Tibial nerve (tissue), 3 donors: ENCODE results near the gene DIP2C.

Experiments
- CTCF ChIP-seq, 5 experiments: fragments of 200-600 bp in 3 of 5; fragments of 450-650 bp in 2 of 5; sonication (generic) in 3 of 5; IDR thresholded peaks; one replicate each; pipeline ENCODE4 v1.5.1; 2016 to 2019; ENCODE audit warnings: antibody characterized with exemption in 5 of 5, mild to moderate bottlenecking in 3 of 5, moderate library complexity in 2 of 5
- POLR2A ChIP-seq, 2 donors: fragments of 450-650 bp; IDR thresholded peaks; one replicate each; pipeline ENCODE4 v1.6.1; 2017; ENCODE audit warnings: antibody characterized with exemption in 2 of 2, mild to moderate bottlenecking in 2 of 2, moderate library complexity in 2 of 2

GRCh38 chr10:677750-678661 lies 11.5 kb downstream of the DIP2C start:
- no peak for TF ChIP-seq CTCF (IDR thresholded peaks at IDR 0.05)
- TF ChIP-seq POLR2A (IDR thresholded peaks at IDR 0.05) = no peak
